PFSK-1 (cell line): ENCODE results near the gene MED9.

Experiments
- FOXP2 ChIP-seq: optimal IDR thresholded peaks from 2 replicates; pipeline ENCODE3; 2011; ENCODE audit warnings: borderline replicate concordance, control low read depth, inconsistent platforms; ENCODE audit not compliant: insufficient read depth; ENCODE audit errors: extremely low read length, extremely low read depth
- POLR2AphosphoS5 ChIP-seq: IDR thresholded peaks from 2 replicates; pipeline ENCODE4 v1.6.1; 2012; ENCODE audit warnings: low read depth, mild to moderate bottlenecking, control low read depth, low read length, moderate library complexity
- REST ChIP-seq, 2 experiments: IDR thresholded peaks; 2 replicates each; pipeline versions ENCODE4 v1.6.1 to v1.8.0; 2011 to 2012; ENCODE audit warnings: low read depth in 2 of 2, low read length in 2 of 2, control low read depth in 1 of 2, inconsistent platforms in 1 of 2, mild to moderate bottlenecking in 1 of 2, moderate library complexity in 1 of 2; ENCODE audit not compliant: insufficient read depth in 1 of 2
- SIN3A ChIP-seq: IDR thresholded peaks from 2 replicates; pipeline ENCODE4 v1.6.1; 2012; ENCODE audit warnings: mild to moderate bottlenecking, low read length, moderate library complexity, borderline replicate concordance; ENCODE audit not compliant: insufficient read depth
- TAF1 ChIP-seq: IDR thresholded peaks from 2 replicates; pipeline ENCODE4 v1.6.1; 2012; ENCODE audit warnings: low read length, control low read depth, borderline replicate concordance; ENCODE audit not compliant: insufficient read depth

Gene MED9

GRCh38 chr17:17503566-17504130 is 26.8 kb downstream of the MED9 start:
- TF ChIP-seq FOXP2, result no peak

- TF ChIP-seq FOXP2, result no peak
- no peak for TF ChIP-seq POLR2AphosphoS5
- TF ChIP-seq REST (IDR thresholded peaks at IDR 0.05; ENCODE audit: insufficient read depth in 1 of 2, low read depth in 2 of 2, low read length in 2 of 2), result no peak
- TF ChIP-seq SIN3A, result no peak
- TF ChIP-seq TAF1, result no peak
These were observed 27.7 kb downstream of the MED9 start for GRCh38 chr17:17504341-17505140.

- TF ChIP-seq POLR2AphosphoS5, result no peak
- no peak for TF ChIP-seq SIN3A
- TF ChIP-seq TAF1, result no peak
- TF ChIP-seq FOXP2, result no peak
- no peak for TF ChIP-seq REST (IDR thresholded peaks at IDR 0.05; ENCODE audit: insufficient read depth in 1 of 2, low read depth in 2 of 2, low read length in 2 of 2)
These were observed 28.4 kb downstream of the MED9 start for GRCh38 chr17:17505151-17505550.

- TF ChIP-seq TAF1 (no peak), SIN3A (no peak), REST (IDR thresholded peaks at IDR 0.05; ENCODE audit: insufficient read depth in 1 of 2, low read depth in 2 of 2, low read length in 2 of 2) (no peak), POLR2AphosphoS5 (no peak), FOXP2 (no peak)
These were observed 28.9 kb downstream of the MED9 start for GRCh38 chr17:17505610-17506171.

GRCh38 chr17:17506181-17506741 is 29.5 kb downstream of the MED9 start:
- TF ChIP-seq POLR2AphosphoS5 (no peak), SIN3A (no peak), REST (IDR thresholded peaks at IDR 0.05; ENCODE audit: insufficient read depth in 1 of 2, low read depth in 2 of 2, low read length in 2 of 2) (no peak), FOXP2 (no peak), TAF1 (no peak)
